ENCODE measurements around the gene CALCR. TPM values are rescaled to one million over a fixed set of nuclear protein-coding genes. Genes with fewer than 3 reads are reported as not detected.

CALCR gene
- total and polyA plus RNA-seq, 9 of the 15 experiments (the other 6 are each of a cell fraction or from before 2014, with no cell fraction given), result 0.04 to 0.14 (median 0.09) TPM; not detected in 3

- TF ChIP-seq REST (IDR thresholded peaks at IDR 0.05; ENCODE audit: borderline replicate concordance) (peak; percentile 48; the same call in 1 of the 2 replicates), REST (CRISPR knock-in tag; IDR thresholded peaks at IDR 0.05; ENCODE audit: low read depth) (no peak), CTCF (IDR thresholded peaks at IDR 0.05 in 2 of 3, conservative IDR thresholded peaks at IDR 0.05 in 1 of 3; ENCODE audit: insufficient read depth in 2 of 3, low read depth in 1 of 3, low read length in 3 of 3) (peak; percentile 56 to 73 (median 61); a peak in 5 of 6 replicates), TSC22D4 (tag; IDR thresholded peaks at IDR 0.05) (no peak), C11orf30 (IDR thresholded peaks at IDR 0.05; ENCODE audit: low read depth) (peak; percentile 32; the same call in 1 of the 2 replicates), DEAF1 (CRISPR knock-in tag; IDR thresholded peaks at IDR 0.05) (peak; percentile 33; the same call in 1 of the 2 replicates), ZNF316 (IDR thresholded peaks at IDR 0.05) (peak; percentile 49)
These were observed 23.2 kb downstream of the CALCR start (continued) for GRCh38 chr7:93551063-93551895.

Data from K562 (cell line).